Measurements from ENCODE around the gene HEXIM2. TPM values are rescaled to one million over a fixed set of nuclear protein-coding genes. Genes with fewer than 3 reads are reported as not detected.

The HEXIM2 gene
- total RNA-seq, 2 donors from 2014 or later: 12.5 to 13.0 TPM

DNA sequence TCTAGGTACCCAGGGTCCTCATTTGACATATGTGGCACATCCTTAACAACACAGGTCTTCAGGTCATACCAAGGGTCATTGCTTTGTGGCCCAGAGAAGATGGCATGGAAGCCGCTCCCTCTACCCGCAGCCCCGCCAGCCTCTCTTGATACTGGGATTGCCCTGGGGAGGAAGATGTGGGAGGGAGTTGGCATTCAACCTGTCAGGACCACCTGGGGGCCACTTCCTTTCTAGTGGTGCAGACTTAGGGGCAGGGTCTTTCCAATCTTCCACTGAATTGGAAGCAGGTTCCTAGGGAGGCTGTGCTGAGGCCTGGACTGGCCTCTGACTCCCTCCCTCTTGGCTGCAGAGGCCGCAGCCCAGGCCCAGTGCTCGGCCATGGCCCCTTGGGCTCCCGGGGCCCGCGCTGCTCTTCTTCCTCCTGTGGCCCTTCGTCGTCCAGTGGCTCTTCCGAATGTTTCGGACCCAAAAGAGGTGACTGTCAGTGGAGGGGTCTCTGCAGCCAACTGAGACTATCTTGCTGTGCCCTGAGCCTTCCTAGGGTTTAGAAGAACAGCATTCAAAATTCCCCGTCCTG lies 18.5 kb upstream of the HEXIM2 start:
- H3K27me3 Mint-ChIP-seq (ENCODE audit: low read depth): no peaks in the 10 kb centered on the region
- no peaks in the 10 kb centered on the region for H3K9me3 Mint-ChIP-seq
- no peak for ATAC-seq (replicated peaks in 1 of 2)
- peaks cover 27% of the 10 kb centered on the region for H3K4me1 Mint-ChIP-seq (ENCODE audit: low read depth)
- peaks cover 4 to 11% of the 10 kb centered on the region in 2 donors for H3K36me3 Mint-ChIP-seq (ENCODE audit: insufficient read depth in 2 of 2)
- no peak overlapping the region for H3K27ac Mint-ChIP-seq
- H3K4me3 Mint-ChIP-seq: peak overlapping the region; percentile 69 to 81
- DNase-seq: no peak

DNA sequence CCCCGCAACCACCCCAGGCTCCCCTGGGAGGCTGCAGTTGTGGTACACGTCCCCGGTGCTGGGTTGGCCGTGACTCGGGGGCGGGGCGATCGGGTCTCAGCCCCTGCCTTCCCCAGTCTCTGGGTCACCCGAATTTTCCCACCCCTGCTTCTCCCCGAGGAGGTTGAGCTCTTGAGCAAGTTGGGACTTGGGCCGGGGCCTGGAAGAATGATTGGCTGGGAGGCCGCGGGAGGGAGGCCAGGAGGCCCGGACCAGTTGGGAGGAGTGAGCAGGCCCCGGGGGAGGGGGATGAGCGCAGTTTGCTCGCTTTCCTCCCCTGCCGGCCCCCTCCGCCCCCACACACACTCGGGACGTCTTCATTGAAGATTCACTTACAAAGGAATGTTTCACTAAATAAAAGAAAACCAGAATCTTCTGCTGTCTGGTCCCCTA lies 17.9 kb upstream of the HEXIM2 start:
- Mint-ChIP-seq H3K36me3 (ENCODE audit: insufficient read depth in 2 of 2) (peaks cover 7 to 13% of the 10 kb centered on the region in 2 donors), H3K27me3 (ENCODE audit: low read depth) (no peaks in the 10 kb centered on the region), H3K4me3 (peak overlapping the region; percentile 69 to 81), H3K9me3 (no peaks in the 10 kb centered on the region), H3K27ac (no peak overlapping the region), H3K4me1 (ENCODE audit: low read depth) (peaks cover 27% of the 10 kb centered on the region)
- peak in 1 of 2 donors; percentile 44 for DNase-seq
- ATAC-seq (replicated peaks in 1 of 2): no peak

DNA sequence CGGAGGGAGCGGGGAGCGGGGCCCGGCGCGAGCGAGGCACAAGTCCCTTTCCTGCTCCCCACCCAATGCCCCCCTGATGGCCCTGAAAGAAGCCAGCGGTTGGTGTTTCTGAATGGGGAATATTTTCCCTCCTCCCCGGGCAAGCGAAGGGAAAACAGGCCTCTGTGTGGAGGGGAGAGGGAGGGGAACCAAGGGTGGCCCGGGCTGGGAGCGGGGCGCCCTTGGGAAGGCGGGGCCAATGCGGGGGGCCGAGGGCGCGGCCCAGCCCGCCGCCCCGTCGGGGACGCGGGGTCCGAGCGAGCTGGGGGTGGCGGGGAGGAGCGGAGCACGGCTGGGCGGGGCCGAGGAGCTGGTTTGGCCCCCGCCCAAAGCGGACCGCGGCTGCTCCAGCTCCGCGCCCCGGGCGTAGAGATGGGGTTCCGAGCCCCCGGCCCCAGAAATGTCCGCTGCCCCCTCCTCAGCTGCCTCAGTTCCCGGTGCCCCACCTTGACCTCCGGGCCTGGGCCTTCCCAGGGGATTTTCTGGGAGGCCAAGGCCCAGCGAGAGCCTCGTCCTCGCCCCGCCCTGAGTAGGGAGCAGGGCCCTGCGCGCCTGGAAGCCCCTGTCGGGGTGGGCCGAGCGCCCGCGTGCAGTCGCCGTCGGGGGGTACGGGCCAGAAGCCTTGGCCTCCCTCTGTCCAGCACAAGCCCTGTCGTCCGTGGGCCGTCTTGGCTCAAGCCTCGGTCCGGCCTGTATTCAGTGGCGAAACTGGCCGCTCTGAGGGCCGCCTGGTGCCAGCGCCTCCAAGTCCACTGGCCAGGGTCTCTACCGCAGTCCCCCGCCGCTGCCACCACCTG lies 17.3 kb upstream of the HEXIM2 start:
- DNase-seq: peak; percentile 44 to 58
- Mint-ChIP-seq H3K9me3 (no peaks in the 10 kb centered on the region), H3K36me3 (ENCODE audit: insufficient read depth in 2 of 2) (peaks cover 10 to 18% of the 10 kb centered on the region in 2 donors), H3K27me3 (ENCODE audit: low read depth) (no peaks in the 10 kb centered on the region), H3K4me3 (peak overlapping the region; percentile 69 to 81), H3K4me1 (ENCODE audit: low read depth) (peaks cover 27% of the 10 kb centered on the region), H3K27ac (no peak overlapping the region)
- ATAC-seq (replicated peaks in 1 of 2): no peak

DNA sequence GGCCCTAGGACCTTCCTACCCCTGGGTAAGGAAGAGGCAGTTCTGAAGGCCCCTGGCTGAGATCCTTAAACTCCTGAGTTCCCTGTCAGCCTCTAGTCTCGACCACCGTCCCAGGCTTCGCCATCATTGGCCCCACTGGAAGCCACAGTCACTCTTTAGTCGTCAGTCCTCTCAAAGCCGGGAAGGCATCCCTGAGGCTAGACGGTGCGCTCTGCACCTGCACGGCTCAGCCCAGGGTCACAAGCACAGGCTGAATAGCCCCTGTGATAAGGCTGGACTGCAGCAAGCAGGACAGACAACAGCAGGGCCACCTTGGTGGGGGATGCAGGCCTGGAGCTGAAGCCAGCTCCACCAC lies 16.7 kb upstream of the HEXIM2 start:
- peaks cover 15 to 24% of the 10 kb centered on the region in 2 donors for H3K36me3 Mint-ChIP-seq (ENCODE audit: insufficient read depth in 2 of 2)
- peak overlapping the region; percentile 60 to 69 for H3K4me3 Mint-ChIP-seq
- H3K27ac Mint-ChIP-seq: no peak overlapping the region

DNA sequence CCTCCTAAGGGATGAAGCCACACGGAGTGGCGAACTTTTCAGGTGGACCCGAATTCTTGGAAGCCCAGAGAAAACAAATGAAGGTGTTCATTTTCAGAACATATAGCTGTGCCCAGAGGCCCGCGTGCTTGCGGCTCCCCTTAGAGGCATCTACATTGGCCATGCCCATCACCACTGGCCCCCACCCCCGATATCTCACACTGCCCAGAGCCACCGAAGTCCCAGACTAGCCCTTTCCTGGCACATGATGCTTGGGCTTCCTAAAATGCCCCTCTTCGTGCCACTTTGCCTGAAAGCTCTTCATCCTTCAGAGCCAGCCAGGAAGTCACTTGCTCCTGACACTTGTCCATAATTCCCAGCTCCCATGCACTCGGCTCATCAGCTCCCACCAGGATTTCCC lies 15.5 kb upstream of the HEXIM2 start:
- H3K36me3 Mint-ChIP-seq (ENCODE audit: insufficient read depth in 2 of 2): peaks cover 13 to 26% of the 10 kb centered on the region in 2 donors
- DNase-seq (no peak), ATAC-seq (replicated peaks in 1 of 2) (no peak)
- H3K4me1 Mint-ChIP-seq (ENCODE audit: low read depth): peaks cover 32% of the 10 kb centered on the region
- no peaks in the 10 kb centered on the region for H3K9me3 Mint-ChIP-seq
- no peak overlapping the region for H3K27ac Mint-ChIP-seq
- no peaks in the 10 kb centered on the region for H3K27me3 Mint-ChIP-seq (ENCODE audit: low read depth)
- peak overlapping the region; percentile 98 to 99 for H3K4me3 Mint-ChIP-seq

More for the DNA sequence above, 16.7 kb upstream of the HEXIM2 start:
- H3K27me3 Mint-ChIP-seq (ENCODE audit: low read depth): no peaks in the 10 kb centered on the region
- DNase-seq: no peak
- H3K4me1 Mint-ChIP-seq (ENCODE audit: low read depth): peaks cover 27% of the 10 kb centered on the region
- H3K9me3 Mint-ChIP-seq: no peaks in the 10 kb centered on the region
- no peak for ATAC-seq (replicated peaks in 1 of 2)

DNA sequence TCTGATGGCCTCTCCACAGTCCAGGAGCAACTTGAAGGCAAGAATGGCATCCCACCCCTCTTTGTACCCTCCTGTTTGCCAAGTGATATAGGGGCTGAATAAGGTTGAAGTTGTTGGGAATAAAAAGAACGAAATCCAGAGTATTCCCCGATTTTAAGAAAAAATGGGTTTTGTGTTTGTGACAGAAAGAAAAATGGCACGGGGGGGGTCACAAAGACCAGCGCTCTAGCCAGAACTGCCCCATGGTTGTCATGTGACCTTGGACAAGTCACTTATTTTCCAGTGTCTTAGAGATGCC lies 15.1 kb upstream of the HEXIM2 start:
- Mint-ChIP-seq H3K9me3 (no peaks in the 10 kb centered on the region), H3K36me3 (ENCODE audit: insufficient read depth in 2 of 2) (peaks cover 13 to 26% of the 10 kb centered on the region in 2 donors), H3K27ac (peak overlapping the region; percentile 84), H3K4me1 (ENCODE audit: low read depth) (peaks cover 35% of the 10 kb centered on the region), H3K27me3 (ENCODE audit: low read depth) (no peaks in the 10 kb centered on the region), H3K4me3 (peak overlapping the region; percentile 98 to 99)
- ATAC-seq (replicated peaks in 1 of 2) (no peak), DNase-seq (no peak)

DNA sequence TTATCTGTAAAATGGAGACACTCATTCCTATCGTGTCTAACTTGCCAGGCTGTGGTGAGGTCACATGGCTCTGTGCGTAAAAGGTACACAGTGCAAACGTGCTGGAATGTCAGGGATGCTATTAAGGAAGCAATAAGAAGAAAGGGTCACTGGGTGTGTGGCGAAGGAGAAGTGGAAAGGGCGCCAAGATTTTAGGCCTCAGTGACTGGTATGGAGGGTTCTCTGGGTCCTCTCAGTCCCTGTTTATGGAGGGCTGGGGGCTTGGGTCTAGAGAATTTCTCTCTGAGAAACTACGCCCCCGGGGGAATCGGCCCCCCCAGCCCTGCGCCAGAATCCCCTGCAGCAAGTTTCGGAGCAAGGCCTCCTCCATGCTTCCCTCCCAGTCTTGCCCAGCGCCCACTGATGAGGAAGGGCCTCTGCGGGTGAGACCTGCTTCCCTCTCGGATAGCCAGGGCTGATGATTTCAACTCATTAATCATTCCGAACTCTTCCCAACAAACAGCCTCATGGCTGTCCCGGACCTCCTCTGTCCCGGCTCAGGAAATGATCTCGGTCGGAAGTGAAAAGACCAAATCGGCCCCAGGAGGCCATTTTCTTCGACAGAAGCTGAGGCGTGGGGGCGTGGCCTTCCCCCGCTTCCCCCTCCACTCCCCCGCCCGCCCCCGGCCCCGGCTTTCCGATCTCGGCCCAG lies 14.6 kb upstream of the HEXIM2 start:
- Mint-ChIP-seq H3K9me3 (no peaks in the 10 kb centered on the region), H3K4me3 (peak overlapping the region; percentile 98 to 99), H3K36me3 (ENCODE audit: insufficient read depth in 2 of 2) (peaks cover 13 to 26% of the 10 kb centered on the region in 2 donors), H3K4me1 (ENCODE audit: low read depth) (peaks cover 40% of the 10 kb centered on the region), H3K27me3 (ENCODE audit: low read depth) (no peaks in the 10 kb centered on the region), H3K27ac (peak overlapping the region; percentile 100)
- ATAC-seq (replicated peaks in 1 of 2) (peak; percentile 5 to 6), DNase-seq (no peak)

DNA sequence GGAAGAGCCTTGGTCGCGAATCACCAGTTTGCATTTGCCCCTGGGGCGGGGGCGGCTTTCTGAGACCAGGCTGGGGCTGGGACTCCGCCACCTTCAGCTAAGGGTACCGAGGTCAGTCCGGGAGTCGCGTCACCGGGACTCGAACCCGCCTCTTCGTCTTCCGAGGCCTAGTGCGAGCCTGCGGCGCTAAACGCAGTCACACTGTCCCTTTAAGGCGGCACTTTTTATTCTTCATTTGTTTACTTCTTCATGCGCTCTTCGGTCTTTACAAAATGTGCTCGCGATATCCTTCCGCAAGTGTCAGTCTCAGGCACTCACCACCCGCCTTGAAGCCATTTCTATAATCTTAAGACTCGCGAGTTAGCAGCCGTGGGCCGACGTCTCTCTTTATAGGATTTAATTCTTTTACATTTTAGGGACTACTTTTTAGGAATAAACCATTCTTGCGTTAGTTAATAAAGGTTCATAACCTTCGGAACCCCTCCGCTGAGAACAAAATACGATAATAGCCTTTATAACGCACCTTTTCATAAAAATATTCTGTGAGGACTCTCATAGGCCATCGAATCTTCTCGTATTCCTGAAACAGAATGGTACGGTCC lies 14.0 kb upstream of the HEXIM2 start:
- no peaks in the 10 kb centered on the region for H3K9me3 Mint-ChIP-seq
- H3K4me3 Mint-ChIP-seq: peak overlapping the region; percentile 98 to 99
- H3K4me1 Mint-ChIP-seq (ENCODE audit: low read depth): peaks cover 47% of the 10 kb centered on the region
- DNase-seq (peak; percentile 82 to 86), ATAC-seq (replicated peaks in 1 of 2) (peak; percentile 37 to 47)
- peaks cover 13 to 26% of the 10 kb centered on the region in 2 donors for H3K36me3 Mint-ChIP-seq (ENCODE audit: insufficient read depth in 2 of 2)
- H3K27me3 Mint-ChIP-seq (ENCODE audit: low read depth): no peaks in the 10 kb centered on the region
- H3K27ac Mint-ChIP-seq: peak overlapping the region; percentile 100

DNA sequence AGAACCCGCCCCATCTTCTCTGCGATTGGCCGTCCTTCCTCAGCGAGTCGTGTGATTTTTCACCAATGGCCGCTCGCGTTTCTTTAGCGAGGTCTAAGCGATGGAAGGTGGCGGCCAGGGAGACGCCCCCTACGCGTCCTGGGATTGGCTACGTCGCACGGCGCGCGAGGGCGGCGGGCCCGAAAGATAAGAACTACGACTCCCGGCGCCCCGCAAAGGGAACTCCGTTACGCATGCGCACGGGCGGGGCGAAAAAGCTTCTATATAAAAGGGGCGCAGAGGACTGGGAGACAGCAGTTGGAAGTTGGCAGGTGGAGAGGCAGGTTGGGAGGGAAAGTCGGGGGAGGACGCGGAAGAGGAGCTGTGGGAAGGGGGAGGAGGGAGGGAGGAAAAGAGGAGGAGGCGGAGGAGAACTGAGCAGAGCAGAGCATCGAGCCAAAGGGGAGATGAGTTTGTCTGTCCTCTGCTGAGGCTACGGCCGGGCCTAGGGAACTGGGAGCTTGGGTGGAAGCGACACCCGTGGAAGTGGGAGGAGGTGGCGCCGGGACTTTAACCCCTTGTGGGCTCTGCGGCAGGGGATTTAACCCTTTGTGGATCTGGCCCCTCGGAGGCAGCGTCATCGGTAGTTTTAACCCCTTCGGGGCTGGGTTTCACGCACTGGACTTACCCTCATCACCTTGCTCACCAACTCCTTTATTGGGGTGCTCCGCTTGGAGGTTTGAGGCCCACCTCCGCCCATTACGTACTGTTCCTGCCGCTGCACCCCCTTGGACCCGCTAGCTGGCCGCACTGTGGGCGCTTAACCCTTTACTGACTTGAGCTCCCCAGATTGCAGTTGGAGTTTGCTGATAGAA lies 13.3 kb upstream of the HEXIM2 start, which contains the start of gene HEXIM1:
TSS of gene HEXIM1 (plus strand) at position 293 of the 854 bp plus-strand sequence. CDS start 716 bp downstream, outside the sequence.
- peak; percentile 71 to 76 for ATAC-seq (replicated peaks in 1 of 2)
- no peaks in the 10 kb centered on the region for H3K27me3 Mint-ChIP-seq (ENCODE audit: low read depth)

DNA sequence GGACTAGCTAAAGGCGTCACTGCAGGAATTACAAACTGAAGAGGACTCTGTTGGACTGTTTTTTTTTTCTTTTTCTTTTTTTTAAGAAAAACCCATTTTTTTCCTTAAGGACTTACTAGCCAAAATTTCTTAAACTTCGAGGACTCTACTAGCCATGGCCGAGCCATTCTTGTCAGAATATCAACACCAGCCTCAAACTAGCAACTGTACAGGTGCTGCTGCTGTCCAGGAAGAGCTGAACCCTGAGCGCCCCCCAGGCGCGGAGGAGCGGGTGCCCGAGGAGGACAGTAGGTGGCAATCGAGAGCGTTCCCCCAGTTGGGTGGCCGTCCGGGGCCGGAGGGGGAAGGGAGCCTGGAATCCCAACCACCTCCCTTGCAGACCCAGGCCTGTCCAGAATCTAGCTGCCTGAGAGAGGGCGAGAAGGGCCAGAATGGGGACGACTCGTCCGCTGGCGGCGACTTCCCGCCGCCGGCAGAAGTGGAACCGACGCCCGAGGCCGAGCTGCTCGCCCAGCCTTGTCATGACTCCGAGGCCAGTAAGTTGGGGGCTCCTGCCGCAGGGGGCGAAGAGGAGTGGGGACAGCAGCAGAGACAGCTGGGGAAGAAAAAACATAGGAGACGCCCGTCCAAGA lies 12.5 kb upstream of the HEXIM2 start:
- peak overlapping the region; percentile 100 for H3K27ac Mint-ChIP-seq
- H3K4me3 Mint-ChIP-seq: peak overlapping the region; percentile 98 to 99
- DNase-seq: peak; percentile 81 to 85
- no peaks in the 10 kb centered on the region for H3K9me3 Mint-ChIP-seq
- H3K4me1 Mint-ChIP-seq (ENCODE audit: low read depth): peaks cover 42% of the 10 kb centered on the region
- H3K36me3 Mint-ChIP-seq (ENCODE audit: insufficient read depth in 2 of 2): peaks cover 13 to 26% of the 10 kb centered on the region in 2 donors
- ATAC-seq (replicated peaks in 1 of 2): peak; percentile 15
- H3K27me3 Mint-ChIP-seq (ENCODE audit: low read depth): no peaks in the 10 kb centered on the region

More for the DNA sequence above, 13.3 kb upstream of the HEXIM2 start, which contains the start of gene HEXIM1:
- peak within 1 kb of the TSS; percentile 100 for H3K27ac Mint-ChIP-seq
- H3K4me3 Mint-ChIP-seq: peak within 1 kb of the TSS; percentile 98 to 99
- H3K4me1 Mint-ChIP-seq (ENCODE audit: low read depth): peaks cover 48% of the 10 kb centered on the region
- H3K9me3 Mint-ChIP-seq: no peaks in the 10 kb centered on the region
- DNase-seq: peak; percentile 98 to 99
- H3K36me3 Mint-ChIP-seq (ENCODE audit: insufficient read depth in 2 of 2): peaks cover 13 to 26% of the 10 kb centered on the region in 2 donors

DNA sequence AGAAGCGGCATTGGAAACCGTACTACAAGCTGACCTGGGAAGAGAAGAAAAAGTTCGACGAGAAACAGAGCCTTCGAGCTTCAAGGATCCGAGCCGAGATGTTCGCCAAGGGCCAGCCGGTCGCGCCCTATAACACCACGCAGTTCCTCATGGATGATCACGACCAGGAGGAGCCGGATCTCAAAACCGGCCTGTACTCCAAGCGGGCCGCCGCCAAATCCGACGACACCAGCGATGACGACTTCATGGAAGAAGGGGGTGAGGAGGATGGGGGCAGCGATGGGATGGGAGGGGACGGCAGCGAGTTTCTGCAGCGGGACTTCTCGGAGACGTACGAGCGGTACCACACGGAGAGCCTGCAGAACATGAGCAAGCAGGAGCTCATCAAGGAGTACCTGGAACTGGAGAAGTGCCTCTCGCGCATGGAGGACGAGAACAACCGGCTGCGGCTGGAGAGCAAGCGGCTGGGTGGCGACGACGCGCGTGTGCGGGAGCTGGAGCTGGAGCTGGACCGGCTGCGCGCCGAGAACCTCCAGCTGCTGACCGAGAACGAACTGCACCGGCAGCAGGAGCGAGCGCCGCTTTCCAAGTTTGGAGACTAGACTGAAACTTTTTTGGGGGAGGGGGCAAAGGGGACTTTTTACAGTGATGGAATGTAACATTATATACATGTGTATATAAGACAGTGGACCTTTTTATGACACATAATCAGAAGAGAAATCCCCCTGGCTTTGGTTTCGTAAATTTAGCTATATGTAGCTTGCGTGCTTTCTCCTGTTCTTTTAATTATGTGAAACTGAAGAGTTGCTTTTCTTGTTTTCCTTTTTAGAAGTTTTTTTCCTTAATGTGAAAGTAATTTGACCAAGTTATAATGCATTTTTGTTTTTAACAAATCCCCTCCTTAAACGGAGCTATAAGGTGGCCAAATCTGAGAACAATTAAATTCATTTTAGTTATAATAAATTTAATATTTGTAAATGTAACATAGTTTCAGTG lies 11.7 kb upstream of the HEXIM2 start:
- Mint-ChIP-seq H3K27ac (peak overlapping the region; percentile 100), H3K36me3 (ENCODE audit: insufficient read depth in 2 of 2) (peaks cover 13 to 26% of the 10 kb centered on the region in 2 donors), H3K9me3 (no peaks in the 10 kb centered on the region), H3K4me3 (peak overlapping the region; percentile 98 to 99), H3K27me3 (ENCODE audit: low read depth) (no peaks in the 10 kb centered on the region), H3K4me1 (ENCODE audit: low read depth) (peaks cover 40% of the 10 kb centered on the region)
- DNase-seq: peak; percentile 57
- ATAC-seq (replicated peaks in 1 of 2): no peak
